Stimulated activated CD4-positive, alpha-beta T cell treated with anti-CD3 and anti-CD28 coated beads, Interleukin-12 subunit alpha, Interleukin-12 subunit beta, amount 100 ng/mL, for 4 hours (primary cell): ENCODE results near the gene KCNG1.
"Not testable (repeated sequence)": the region's sequence is repeated elsewhere in the genome, so short reads cannot be mapped to it uniquely, and the experiment has no call there.

Source experiments
- DNase-seq: peaks from one replicate; pipeline ENCODE4 v3.0.0-alpha.2; 2020

KCNG1 gene

GRCh38 chr20:51022803-51023616, at the start of gene KCNG1:
TSS of gene KCNG1 (minus strand) at chr20:51023107. CDS start at chr20:51010338, 12,769 bp downstream.
- peak; percentile 52 for DNase-seq

DNA sequence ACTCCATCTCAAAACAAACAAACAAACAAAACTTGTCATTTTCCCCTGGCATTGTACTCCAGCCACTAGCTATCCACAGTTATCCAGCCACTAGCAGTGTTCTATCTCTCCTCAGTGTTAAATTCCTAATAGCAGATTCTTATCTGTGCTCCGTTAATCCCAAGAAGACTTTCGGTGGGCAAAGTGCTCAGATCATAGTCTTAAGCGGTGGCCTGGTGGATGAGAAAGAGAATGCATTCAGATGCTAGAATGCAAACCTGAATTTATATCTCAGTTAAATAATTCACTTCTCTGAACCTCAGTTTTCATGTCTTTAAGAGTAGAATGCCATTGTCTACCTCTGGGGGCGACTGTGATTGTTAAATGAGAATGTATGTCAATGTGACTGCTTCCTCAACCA, 47.7 kb upstream of the KCNG1 start:
- DNase-seq = no peak

DNA sequence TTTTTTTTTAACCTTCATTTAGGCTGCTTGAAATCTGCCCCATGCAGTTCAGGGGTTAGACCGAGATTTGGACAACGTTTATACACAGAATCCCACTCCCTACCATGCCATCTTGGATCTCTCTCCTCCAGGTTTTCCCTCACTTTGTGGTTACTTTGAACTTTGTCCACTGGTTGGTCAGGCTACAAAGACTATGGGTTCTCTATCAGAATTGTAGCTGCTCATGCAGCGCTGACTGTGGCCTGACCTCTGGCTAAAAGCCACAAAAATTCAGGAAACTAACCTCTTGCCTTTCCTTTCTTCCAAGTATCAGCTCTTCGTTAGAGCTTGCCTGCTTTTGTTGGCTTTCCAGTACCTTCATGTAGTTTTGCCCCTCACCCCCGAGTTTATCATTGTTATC, 44.9 kb upstream of the KCNG1 start:
- DNase-seq = no peak

DNA sequence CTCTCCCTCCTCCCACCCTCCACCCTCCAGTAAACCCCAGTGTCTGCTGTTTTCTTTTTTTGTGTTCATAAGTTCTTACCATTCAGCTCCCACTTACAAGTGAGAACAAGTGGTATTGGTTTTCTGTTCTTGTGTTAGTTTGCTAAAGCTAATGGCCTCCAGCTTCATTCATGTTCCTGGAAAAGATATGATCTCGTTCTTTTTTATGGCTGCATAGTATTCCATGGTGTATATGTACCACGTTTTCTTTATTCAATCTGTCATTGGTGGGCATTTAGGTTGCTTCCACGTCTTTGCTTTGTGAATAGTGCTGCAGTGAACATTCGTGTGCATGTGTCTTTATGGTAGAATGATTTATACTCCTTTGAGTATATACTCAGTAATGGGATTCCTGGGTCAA, 42.7 kb upstream of the KCNG1 start:
- no peak for DNase-seq

- no peak for DNase-seq
These were observed 41.2 kb upstream of the KCNG1 start for GRCh38 chr20:51064137-51064536.

- DNase-seq = peak; percentile 29
These were observed 39.2 kb upstream of the KCNG1 start for GRCh38 chr20:51062065-51062464.

DNA sequence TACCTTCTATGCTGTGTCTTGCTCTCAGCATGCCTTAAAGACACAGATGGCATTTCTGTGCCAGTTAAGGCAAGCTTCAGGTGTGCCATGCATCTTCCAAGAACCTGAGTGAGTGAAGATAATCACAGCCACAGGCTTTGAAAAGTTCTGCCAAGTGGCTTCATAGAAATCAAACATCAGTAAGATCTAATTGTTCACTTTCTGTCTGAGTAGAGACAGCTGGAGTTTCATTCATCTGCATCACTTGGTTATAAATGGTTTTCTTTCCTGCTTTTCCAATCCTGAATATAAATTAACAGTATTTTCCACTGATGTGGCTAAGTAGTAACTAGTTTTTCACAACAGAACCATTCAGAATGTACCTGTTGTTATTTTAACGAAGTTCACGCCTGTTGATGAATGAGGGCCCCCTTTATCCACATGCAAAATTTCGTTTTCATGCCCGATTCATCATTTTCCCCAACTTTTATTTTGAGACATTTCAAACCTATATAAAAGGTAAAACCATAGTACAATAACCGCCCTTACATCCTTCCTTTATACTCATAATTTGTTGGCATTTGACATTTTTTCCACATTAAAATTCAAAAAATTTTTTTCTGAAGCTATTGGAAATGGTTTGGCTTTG, 38.6 kb upstream of the KCNG1 start:
- no peak for DNase-seq

- no peak for DNase-seq
These were observed 37.4 kb upstream of the KCNG1 start for GRCh38 chr20:51060301-51060700.

- no peak for DNase-seq
These were observed 37.0 kb upstream of the KCNG1 start for GRCh38 chr20:51059862-51060261.

DNA sequence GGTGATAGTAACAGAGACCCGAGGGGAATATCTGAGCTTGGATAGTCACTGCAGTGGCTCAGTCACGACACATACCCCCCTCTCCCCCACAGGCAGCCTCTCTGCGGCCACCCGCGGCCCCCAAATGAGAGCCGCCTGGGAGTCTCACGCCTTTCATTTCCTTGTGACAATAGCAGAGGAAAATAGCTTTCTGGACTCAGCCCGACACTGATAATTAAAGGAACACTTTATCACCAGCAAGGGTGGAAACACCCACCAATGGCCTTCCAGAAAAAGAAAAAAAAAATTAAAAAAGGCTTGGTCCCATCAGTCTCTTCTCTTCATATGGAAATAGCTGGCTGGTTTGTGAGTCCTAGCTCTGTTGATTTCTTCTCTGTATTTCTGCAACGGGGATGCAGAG, 35.1 kb upstream of the KCNG1 start:
- no peak for DNase-seq

- DNase-seq = no peak
These were observed 31.3 kb upstream of the KCNG1 start for GRCh38 chr20:51054233-51054632.

DNA sequence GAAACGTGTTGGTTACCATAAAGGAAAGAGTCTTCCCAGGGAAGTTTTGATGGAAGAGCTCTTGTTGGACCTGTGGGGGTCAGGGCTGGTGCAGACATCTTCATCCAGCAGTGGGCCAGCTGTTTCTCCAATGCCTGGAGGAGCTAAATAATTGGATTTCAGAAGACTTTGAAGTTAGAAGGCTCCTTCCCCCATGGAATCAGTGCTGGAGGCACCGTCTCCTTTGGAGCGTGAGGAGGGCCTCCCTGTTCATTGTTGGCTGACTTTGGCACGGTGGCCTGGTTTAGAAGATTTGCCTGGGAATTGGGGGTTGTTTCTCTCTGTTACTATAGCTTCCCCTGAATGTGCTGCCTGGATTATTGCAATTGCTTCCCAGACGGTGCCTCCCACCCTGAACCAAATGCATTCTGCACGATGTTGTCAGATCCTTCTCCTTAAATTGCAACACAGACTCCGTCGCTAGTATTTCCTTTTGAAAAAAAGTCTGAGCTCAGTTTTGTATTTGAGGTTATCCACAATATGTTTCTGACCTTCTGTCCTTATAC, 27.7 kb upstream of the KCNG1 start:
- no peak for DNase-seq

DNA sequence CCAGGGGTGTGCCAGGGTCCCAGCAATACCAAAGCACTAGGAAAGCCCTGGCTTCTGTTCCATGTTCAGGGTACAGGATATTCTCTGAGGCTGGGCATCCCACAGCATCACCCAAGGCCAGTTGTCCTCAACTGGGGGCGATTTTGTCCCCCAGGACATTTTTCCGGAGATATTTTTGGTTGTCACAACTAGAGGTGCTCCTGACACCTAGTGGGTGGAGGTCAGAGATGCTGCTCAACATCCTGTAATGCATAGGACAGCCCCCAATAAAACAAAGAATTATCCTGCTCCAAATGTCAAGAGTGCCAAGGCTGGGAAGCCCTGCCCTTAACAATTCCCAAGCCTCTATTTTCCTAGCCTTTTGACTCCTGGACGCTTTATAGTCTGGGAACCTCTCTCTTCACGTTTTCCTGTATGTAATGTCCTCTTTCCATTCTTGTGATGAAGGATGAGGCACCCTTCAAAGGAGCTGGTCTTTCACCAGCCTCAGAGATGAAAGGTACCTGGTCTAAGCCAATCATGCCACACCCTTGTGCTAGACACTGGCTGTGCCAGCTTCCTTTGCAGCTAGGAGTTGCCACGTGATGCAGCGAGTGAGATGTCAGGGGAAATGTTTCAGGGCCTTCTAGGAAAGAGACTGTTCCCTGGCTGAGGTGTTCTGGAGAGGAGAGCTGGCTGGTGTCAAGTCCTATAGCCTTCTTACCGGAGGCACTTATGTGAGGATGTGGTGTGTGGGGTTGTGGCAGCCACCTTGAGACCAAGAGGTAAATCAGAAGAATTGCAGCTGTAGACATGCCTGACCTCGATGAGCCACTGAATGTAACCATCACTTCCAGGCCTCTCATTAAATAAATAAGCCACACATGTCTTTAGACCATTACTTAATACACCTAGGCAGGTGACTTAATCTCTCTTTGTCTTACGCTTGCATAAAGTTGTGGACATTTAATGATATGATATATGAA, 23.4 kb upstream of the KCNG1 start:
- no peak for DNase-seq

GRCh38 chr20:51045492-51045891, 22.6 kb upstream of the KCNG1 start:
- not testable (repeated sequence) for DNase-seq

- DNase-seq = no peak
These were observed 21.9 kb upstream of the KCNG1 start for GRCh38 chr20:51044796-51045195.

GRCh38 chr20:51043811-51044210, 20.9 kb upstream of the KCNG1 start:
- no peak for DNase-seq

DNA sequence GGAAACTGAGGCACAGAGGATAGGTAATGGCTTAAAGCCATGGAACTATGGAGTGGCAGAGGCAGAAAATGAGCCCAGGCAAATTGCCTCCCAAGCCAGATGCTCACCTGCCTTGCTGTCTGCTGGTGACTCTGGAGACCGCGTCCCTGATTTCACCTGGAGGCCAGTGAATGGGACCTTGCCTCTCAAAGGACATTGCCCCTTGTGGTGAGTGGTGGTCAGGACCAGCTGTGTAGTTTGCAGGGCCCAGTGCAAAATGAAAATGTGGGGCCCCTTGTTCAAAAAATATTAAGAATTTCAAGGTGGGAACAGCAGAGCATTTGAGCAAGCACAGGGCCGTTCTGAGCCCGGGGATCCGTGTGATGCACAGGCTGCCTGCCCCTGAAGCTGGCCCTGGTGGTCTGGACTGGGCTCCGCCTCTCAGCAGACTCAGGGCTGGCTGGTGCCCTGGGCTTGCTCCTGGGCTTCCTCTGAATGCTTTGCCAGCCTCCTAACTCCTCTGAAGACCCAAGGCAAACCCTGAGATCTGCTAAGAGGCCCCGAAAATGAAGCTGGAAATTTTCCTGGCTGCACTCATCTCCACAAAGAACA, 19.8 kb upstream of the KCNG1 start:
- no peak for DNase-seq

DNA sequence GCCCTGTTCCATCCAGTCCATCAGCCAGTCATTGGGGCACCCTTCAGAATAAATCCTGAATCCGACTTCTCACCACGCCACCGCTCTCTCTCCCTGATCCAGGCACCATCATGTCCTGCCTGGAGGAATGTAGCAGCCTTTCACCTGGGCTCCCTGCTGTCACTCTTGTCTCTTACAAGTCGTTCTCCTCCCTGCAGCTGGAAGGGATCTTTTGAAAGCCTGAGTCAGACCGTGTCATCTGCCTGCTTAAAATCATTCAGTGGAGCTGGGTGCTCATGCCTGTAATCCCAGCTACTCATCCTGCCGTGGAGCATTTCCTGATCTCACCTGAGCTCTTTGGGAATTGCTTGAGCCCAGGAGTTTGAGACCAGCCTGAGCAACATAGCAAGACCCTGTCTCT, 19.2 kb upstream of the KCNG1 start:
- no peak for DNase-seq

GRCh38 chr20:51037532-51038115, 14.7 kb upstream of the KCNG1 start:
- no peak for DNase-seq

DNA sequence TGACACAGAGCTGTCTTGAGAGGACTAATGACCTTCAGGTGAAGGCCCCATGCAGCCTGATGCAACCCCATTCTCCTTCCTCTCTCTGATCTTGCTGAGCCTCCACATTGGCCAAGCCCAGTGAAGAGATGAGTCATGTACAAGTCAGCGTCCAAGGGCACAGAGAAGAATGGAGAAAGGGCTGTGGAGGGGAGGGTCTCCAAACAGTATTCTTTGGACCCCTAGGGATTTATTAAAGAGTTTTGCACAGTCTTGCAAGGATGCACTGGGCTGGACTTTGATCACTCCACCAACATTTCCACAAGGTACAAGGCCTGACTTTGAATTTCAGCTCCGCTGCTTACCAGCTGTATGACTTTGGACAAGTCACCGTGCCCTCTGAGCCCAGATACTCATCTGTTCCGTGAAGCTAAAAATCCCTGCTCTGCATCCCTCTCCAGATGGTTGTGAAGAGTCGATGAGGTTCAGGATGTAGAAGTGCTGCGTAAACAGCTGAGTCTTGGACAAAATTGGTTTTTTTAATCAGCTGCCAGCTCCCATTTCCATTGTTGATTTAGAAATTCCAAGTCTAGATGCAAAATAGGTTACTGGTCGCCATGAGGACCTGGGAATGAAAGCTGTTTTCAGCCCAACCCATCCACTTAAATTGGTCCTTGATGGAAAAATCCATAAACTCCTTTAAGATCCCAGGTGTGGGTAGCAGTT, 14.1 kb upstream of the KCNG1 start:
- DNase-seq = no peak

- DNase-seq = no peak
These were observed 13.3 kb upstream of the KCNG1 start for GRCh38 chr20:51036226-51036625.
